PC-9 (cell line): Measurements from ENCODE around the gene API5. TPM values are rescaled to one million over a fixed set of nuclear protein-coding genes. Genes with fewer than 3 reads are reported as not detected.

Experiments used
- BruUV-seq: library from RNA; stranded (reverse); fragments of 400-500 nt; replicated peaks from 2 replicates; lab custom pipeline; 2021; lab: Mats Ljungman, UMichigan
- CTCF ChIA-PET: fragments of 300-600 bp; sonication (Branson Sonifier 250); formaldehyde crosslinking; loops from one replicate; lab custom pipeline; 2022; ENCODE audit warnings: antibody characterized with exemption; lab: Charles Lee
- POLR2A ChIA-PET: fragments of 300-600 bp; sonication (Branson Sonifier 250); formaldehyde crosslinking; loops from one replicate; lab custom pipeline; 2022; ENCODE audit warnings: antibody characterized with exemption; ENCODE audit not compliant: unreplicated experiment; lab: Charles Lee
- DNase-seq, 2 experiments: peaks; one replicate each; pipeline versions ENCODE4 v3.0.0 to v3.0.0-alpha.2; 2015 to 2022; ENCODE audit warnings: mixed read lengths in 1 of 2
- H2AFZ ChIP-seq: fragments of 200-600 bp; sonication (generic); 2 replicates; pipeline ENCODE4 v1.8.1; 2017; ENCODE audit warnings: antibody characterized with exemption
- H3F3A ChIP-seq: fragments of 200-600 bp; sonication (generic); 2 replicates; pipeline ENCODE4 v1.8.1; 2017; ENCODE audit warnings: antibody characterized with exemption, mild to moderate bottlenecking, low read depth; ENCODE audit not compliant: insufficient read depth
- H3K27ac ChIP-seq: fragments of 200-600 bp; sonication (generic); 2 replicates; pipeline ENCODE4 v1.6.1; 2016; ENCODE audit warnings: mixed run types
- H3K27me3 ChIP-seq: fragments of 200-600 bp; sonication (generic); 2 replicates; pipeline ENCODE4 v1.6.1; 2016; ENCODE audit warnings: low read depth, mixed run types; ENCODE audit not compliant: insufficient read depth
- H3K36me3 ChIP-seq: fragments of 200-600 bp; sonication (generic); 2 replicates; pipeline ENCODE4 v1.6.1; 2016; ENCODE audit warnings: low read depth, mixed run types
- H3K4me1 ChIP-seq: fragments of 200-600 bp; sonication (generic); replicated peaks from 2 replicates; pipeline ENCODE4 v1.6.1; 2016; ENCODE audit warnings: mixed run types; ENCODE audit not compliant: insufficient read depth
- H3K4me2 ChIP-seq: fragments of 200-600 bp; sonication (generic); 2 replicates; pipeline ENCODE4 v1.6.1; 2017; ENCODE audit warnings: mixed run types
- H3K4me3 ChIP-seq: fragments of 200-600 bp; sonication (generic); 2 replicates; pipeline ENCODE4 v1.6.1; 2016; ENCODE audit warnings: mixed run types
- H3K79me2 ChIP-seq: fragments of 200-600 bp; sonication (generic); 2 replicates; pipeline ENCODE4 v1.6.1; 2017; ENCODE audit warnings: low read depth, mixed run types
- H3K9me2 ChIP-seq: fragments of 200-600 bp; sonication (generic); 2 replicates; pipeline ENCODE4 v1.8.1; 2017; ENCODE audit warnings: mild to moderate bottlenecking; ENCODE audit not compliant: insufficient read depth
- H3K9me3 ChIP-seq: fragments of 200-600 bp; sonication (generic); 2 replicates; pipeline ENCODE4 v1.8.1; 2016; ENCODE audit warnings: low read depth; ENCODE audit not compliant: insufficient read depth
- H4K20me1 ChIP-seq: fragments of 200-600 bp; sonication (generic); 2 replicates; pipeline ENCODE4 v1.8.1; 2017; ENCODE audit not compliant: insufficient read depth
- EZH2 ChIP-seq: fragments of 200-600 bp; sonication (generic); IDR thresholded peaks from 2 replicates; pipeline ENCODE4 v1.8.0; 2017; ENCODE audit warnings: antibody characterized with exemption, low read depth
- intact Hi-C: fragments of 100-400 bp; cut with micrococcal nuclease; formaldehyde crosslinking; loops from one replicate; pipeline ENCODE4 v1.10.0; 2022; ENCODE audit not compliant: unreplicated experiment
- total RNA-seq: library from RNA; stranded (reverse); gene quantifications from 2 replicates; pipeline ENCODE4 v1.2.3, GENCODE V29; 2021
- TF ChIP-seq, protein P1 (sequence below): fragments of 200-600 bp; sonication (generic); conservative IDR thresholded peaks from 2 replicates; pipeline ENCODE4 v1.6.1; 2017; ENCODE audit warnings: mixed run types, antibody characterized with exemption, mild to moderate bottlenecking, moderate library complexity

The API5 gene
- total RNA-seq, 1 experiment from 2014 or later: 115 TPM

GRCh38 chr11:43316451-43316850 is 4.7 kb downstream of the API5 start:
- no peak overlapping the region for H2AFZ ChIP-seq
- H3K27ac ChIP-seq: no peak overlapping the region
- BruUV-seq: no TSS peak
- CTCF ChIA-PET: no interaction called here
- H3K36me3 ChIP-seq: peaks cover 41% of the 10 kb centered on the region
- H3K9me2 ChIP-seq: no peaks in the 10 kb centered on the region
- TF ChIP-seq, protein P1, sequence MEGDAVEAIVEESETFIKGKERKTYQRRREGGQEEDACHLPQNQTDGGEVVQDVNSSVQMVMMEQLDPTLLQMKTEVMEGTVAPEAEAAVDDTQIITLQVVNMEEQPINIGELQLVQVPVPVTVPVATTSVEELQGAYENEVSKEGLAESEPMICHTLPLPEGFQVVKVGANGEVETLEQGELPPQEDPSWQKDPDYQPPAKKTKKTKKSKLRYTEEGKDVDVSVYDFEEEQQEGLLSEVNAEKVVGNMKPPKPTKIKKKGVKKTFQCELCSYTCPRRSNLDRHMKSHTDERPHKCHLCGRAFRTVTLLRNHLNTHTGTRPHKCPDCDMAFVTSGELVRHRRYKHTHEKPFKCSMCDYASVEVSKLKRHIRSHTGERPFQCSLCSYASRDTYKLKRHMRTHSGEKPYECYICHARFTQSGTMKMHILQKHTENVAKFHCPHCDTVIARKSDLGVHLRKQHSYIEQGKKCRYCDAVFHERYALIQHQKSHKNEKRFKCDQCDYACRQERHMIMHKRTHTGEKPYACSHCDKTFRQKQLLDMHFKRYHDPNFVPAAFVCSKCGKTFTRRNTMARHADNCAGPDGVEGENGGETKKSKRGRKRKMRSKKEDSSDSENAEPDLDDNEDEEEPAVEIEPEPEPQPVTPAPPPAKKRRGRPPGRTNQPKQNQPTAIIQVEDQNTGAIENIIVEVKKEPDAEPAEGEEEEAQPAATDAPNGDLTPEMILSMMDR: no peak
- TF ChIP-seq EZH2: no peak
- H4K20me1 ChIP-seq: peaks cover 76% of the 10 kb centered on the region
- no peak overlapping the region for H3K4me2 ChIP-seq
- POLR2A ChIA-PET: no interaction called here
- peaks cover 8% of the 10 kb centered on the region; the same call in 1 of the 2 replicates for H3F3A ChIP-seq
- H3K9me3 ChIP-seq: no peaks in the 10 kb centered on the region
- H3K79me2 ChIP-seq: peaks cover 80% of the 10 kb centered on the region
- H3K27me3 ChIP-seq: no peaks in the 10 kb centered on the region
- intact Hi-C loops: no loop called here
- peaks cover 22% of the 10 kb centered on the region for H3K4me1 ChIP-seq
- DNase-seq: no peak
- no peak overlapping the region for H3K4me3 ChIP-seq

GRCh38 chr11:43327987-43328386 is 16.2 kb downstream of the API5 start:
- H3K4me1 ChIP-seq: no peaks in the 10 kb centered on the region
- H3K27me3 ChIP-seq: no peaks in the 10 kb centered on the region
- no peak overlapping the region for H3K4me3 ChIP-seq
- no peak overlapping the region for H2AFZ ChIP-seq
- intact Hi-C loops: no loop called here
- H3K27ac ChIP-seq: no peak overlapping the region
- H4K20me1 ChIP-seq: peaks cover 13% of the 10 kb centered on the region
- H3K9me3 ChIP-seq: no peaks in the 10 kb centered on the region
- CTCF ChIA-PET: no interaction called here
- DNase-seq: peak in 1 of 2 experiments; percentile 71
- BruUV-seq: no TSS peak
- H3F3A ChIP-seq: no peaks in the 10 kb centered on the region
- POLR2A ChIA-PET: no interaction called here
- no peak for TF ChIP-seq EZH2
- TF ChIP-seq, protein P1: no peak
- H3K9me2 ChIP-seq: no peaks in the 10 kb centered on the region
- peaks cover 82% of the 10 kb centered on the region for H3K36me3 ChIP-seq
- H3K79me2 ChIP-seq: no peaks in the 10 kb centered on the region
- no peak overlapping the region for H3K4me2 ChIP-seq

GRCh38 chr11:43328482-43328881 is 16.7 kb downstream of the API5 start:
- POLR2A ChIA-PET: no interaction called here

More at GRCh38 chr11:43328482-43328881, 16.7 kb downstream of the API5 start:
- Histone ChIP-seq H3K27me3 (no peaks in the 10 kb centered on the region), H4K20me1 (peaks cover 13% of the 10 kb centered on the region), H2AFZ (no peak overlapping the region), H3K4me3 (no peak overlapping the region), H3K4me1 (no peaks in the 10 kb centered on the region), H3K4me2 (no peak overlapping the region), H3K9me3 (no peaks in the 10 kb centered on the region), H3K27ac (no peak overlapping the region), H3K36me3 (peaks cover 82% of the 10 kb centered on the region), H3K79me2 (no peaks in the 10 kb centered on the region), H3F3A (no peaks in the 10 kb centered on the region), H3K9me2 (no peaks in the 10 kb centered on the region)
- intact Hi-C loops: no loop called here
- BruUV-seq: no TSS peak
- TF ChIP-seq, protein P1: no peak
- no peak for TF ChIP-seq EZH2
- CTCF ChIA-PET: no interaction called here
- DNase-seq: no peak
